Esophagus muscularis mucosa (tissue), 4 donors: Measurements from ENCODE around the gene APEX1.

Source experiments
- CTCF ChIP-seq, 3 experiments: fragments of 200-600 bp in 2 of 3; fragments of 450-650 bp in 1 of 3; sonication (generic) in 2 of 3; IDR thresholded peaks; one replicate each; pipeline ENCODE4 v1.5.1; 2017 to 2019; ENCODE audit warnings: antibody characterized with exemption in 3 of 3, mild to moderate bottlenecking in 2 of 3, moderate library complexity in 1 of 3
- EP300 ChIP-seq: sonication (generic); formaldehyde crosslinking; IDR thresholded peaks from one replicate; pipeline ENCODE4 v1.6.1; 2017; ENCODE audit warnings: antibody characterized with exemption
- POLR2A ChIP-seq: fragments of 450-650 bp; IDR thresholded peaks from one replicate; pipeline ENCODE4 v1.6.1; 2017; ENCODE audit warnings: antibody characterized with exemption, moderate library complexity, mild to moderate bottlenecking, low read depth

GRCh38 chr14:20501346-20501745 is 46.3 kb downstream of the APEX1 start:
- TF ChIP-seq EP300 (no peak), CTCF (IDR thresholded peaks at IDR 0.05) (no peak), POLR2A (no peak)
